ENCODE measurements around the gene TFB2M. TPM values are rescaled to one million over a fixed set of nuclear protein-coding genes. Genes with fewer than 3 reads are reported as not detected.

The TFB2M gene
- total and polyA plus RNA-seq, 2 of the 13 experiments (the other 11 are each of a cell fraction or from before 2014, with no cell fraction given), result 15.7 to 31.4 TPM

GRCh38 chr1:246583448-246584185 lies 17.6 kb upstream of the TFB2M start (continued):
- TF ChIP-seq PRDM15 (CRISPR knock-in tag; IDR thresholded peaks at IDR 0.05), result no peak
- TF ChIP-seq MXI1 (IDR thresholded peaks at IDR 0.05; ENCODE audit: borderline replicate concordance, low read depth, low read length), result no peak; the same call in 2 of the 3 replicates
- TF ChIP-seq HHEX (CRISPR knock-in tag; IDR thresholded peaks at IDR 0.05), result peak; percentile 72
- peak; percentile 87 for TF ChIP-seq PITX1 (CRISPR knock-in tag; IDR thresholded peaks at IDR 0.05)
- TF ChIP-seq CHCHD3 (CRISPR knock-in tag; IDR thresholded peaks at IDR 0.05), result no peak
- TF ChIP-seq ZNF207 (IDR thresholded peaks at IDR 0.05; ENCODE audit: borderline replicate concordance), result no peak
- TF ChIP-seq ZNF777 (CRISPR knock-in tag; IDR thresholded peaks at IDR 0.05), result no peak
- TF ChIP-seq ZNF720 (CRISPR knock-in tag; IDR thresholded peaks at IDR 0.05), result no peak
- TF ChIP-seq, protein P1, sequence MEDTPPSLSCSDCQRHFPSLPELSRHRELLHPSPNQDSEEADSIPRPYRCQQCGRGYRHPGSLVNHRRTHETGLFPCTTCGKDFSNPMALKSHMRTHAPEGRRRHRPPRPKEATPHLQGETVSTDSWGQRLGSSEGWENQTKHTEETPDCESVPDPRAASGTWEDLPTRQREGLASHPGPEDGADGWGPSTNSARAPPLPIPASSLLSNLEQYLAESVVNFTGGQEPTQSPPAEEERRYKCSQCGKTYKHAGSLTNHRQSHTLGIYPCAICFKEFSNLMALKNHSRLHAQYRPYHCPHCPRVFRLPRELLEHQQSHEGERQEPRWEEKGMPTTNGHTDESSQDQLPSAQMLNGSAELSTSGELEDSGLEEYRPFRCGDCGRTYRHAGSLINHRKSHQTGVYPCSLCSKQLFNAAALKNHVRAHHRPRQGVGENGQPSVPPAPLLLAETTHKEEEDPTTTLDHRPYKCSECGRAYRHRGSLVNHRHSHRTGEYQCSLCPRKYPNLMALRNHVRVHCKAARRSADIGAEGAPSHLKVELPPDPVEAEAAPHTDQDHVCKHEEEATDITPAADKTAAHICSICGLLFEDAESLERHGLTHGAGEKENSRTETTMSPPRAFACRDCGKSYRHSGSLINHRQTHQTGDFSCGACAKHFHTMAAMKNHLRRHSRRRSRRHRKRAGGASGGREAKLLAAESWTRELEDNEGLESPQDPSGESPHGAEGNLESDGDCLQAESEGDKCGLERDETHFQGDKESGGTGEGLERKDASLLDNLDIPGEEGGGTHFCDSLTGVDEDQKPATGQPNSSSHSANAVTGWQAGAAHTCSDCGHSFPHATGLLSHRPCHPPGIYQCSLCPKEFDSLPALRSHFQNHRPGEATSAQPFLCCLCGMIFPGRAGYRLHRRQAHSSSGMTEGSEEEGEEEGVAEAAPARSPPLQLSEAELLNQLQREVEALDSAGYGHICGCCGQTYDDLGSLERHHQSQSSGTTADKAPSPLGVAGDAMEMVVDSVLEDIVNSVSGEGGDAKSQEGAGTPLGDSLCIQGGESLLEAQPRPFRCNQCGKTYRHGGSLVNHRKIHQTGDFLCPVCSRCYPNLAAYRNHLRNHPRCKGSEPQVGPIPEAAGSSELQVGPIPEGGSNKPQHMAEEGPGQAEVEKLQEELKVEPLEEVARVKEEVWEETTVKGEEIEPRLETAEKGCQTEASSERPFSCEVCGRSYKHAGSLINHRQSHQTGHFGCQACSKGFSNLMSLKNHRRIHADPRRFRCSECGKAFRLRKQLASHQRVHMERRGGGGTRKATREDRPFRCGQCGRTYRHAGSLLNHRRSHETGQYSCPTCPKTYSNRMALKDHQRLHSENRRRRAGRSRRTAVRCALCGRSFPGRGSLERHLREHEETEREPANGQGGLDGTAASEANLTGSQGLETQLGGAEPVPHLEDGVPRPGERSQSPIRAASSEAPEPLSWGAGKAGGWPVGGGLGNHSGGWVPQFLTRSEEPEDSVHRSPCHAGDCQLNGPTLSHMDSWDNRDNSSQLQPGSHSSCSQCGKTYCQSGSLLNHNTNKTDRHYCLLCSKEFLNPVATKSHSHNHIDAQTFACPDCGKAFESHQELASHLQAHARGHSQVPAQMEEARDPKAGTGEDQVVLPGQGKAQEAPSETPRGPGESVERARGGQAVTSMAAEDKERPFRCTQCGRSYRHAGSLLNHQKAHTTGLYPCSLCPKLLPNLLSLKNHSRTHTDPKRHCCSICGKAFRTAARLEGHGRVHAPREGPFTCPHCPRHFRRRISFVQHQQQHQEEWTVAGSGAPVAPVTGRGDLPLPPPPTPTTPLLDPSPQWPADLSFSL (CRISPR knock-in tag; IDR thresholded peaks at IDR 0.05), result peak; percentile 33; the same call in 1 of the 2 replicates
- peak; percentile 78; the same call in 1 of the 2 replicates for TF ChIP-seq MLX (CRISPR knock-in tag; IDR thresholded peaks at IDR 0.05)
- TF ChIP-seq, protein P2, sequence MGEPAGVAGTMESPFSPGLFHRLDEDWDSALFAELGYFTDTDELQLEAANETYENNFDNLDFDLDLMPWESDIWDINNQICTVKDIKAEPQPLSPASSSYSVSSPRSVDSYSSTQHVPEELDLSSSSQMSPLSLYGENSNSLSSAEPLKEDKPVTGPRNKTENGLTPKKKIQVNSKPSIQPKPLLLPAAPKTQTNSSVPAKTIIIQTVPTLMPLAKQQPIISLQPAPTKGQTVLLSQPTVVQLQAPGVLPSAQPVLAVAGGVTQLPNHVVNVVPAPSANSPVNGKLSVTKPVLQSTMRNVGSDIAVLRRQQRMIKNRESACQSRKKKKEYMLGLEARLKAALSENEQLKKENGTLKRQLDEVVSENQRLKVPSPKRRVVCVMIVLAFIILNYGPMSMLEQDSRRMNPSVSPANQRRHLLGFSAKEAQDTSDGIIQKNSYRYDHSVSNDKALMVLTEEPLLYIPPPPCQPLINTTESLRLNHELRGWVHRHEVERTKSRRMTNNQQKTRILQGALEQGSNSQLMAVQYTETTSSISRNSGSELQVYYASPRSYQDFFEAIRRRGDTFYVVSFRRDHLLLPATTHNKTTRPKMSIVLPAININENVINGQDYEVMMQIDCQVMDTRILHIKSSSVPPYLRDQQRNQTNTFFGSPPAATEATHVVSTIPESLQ (CRISPR knock-in tag; conservative IDR thresholded peaks at IDR 0.05), result no peak
- TF ChIP-seq SMARCC2 (IDR thresholded peaks at IDR 0.05), result 0 out of 2 replicates have a peak, but pooled peaks have one; percentile 4
